AG08395 (cell line): Measurements from ENCODE around the gene SPRR1B.
"Not testable (repeated sequence)": the region's sequence is repeated elsewhere in the genome, so short reads cannot be mapped to it uniquely, and the experiment has no call there.

Source experiments
- DNase-seq: peaks from one replicate; pipeline ENCODE4 v3.0.0; 2012; ENCODE audit warnings: mixed read lengths, low spot score

Gene SPRR1B

GRCh38 chr1:153030895-153031294 is at the start of gene SPRR1B:
Gene SPRR1B (plus strand): TSS chr1:153031203. CDS start chr1:153032346, 1,143 bp downstream.
- DNase-seq: no peak

- no peak for DNase-seq
Measured at GRCh38 chr1:152982076-152982475, 48.9 kb upstream of the SPRR1B start.

- no peak for DNase-seq
Measured at GRCh38 chr1:152983234-152983633, 47.8 kb upstream of the SPRR1B start.

GRCh38 chr1:152983743-152984142 is 47.3 kb upstream of the SPRR1B start, which contains the start of gene SPRR1A:
Gene SPRR1A (plus strand): TSS chr1:152984081. CDS start chr1:152985231, 1,150 bp downstream.
- DNase-seq: no peak

- no peak for DNase-seq
Measured at GRCh38 chr1:152986578-152986977, 44.4 kb upstream of the SPRR1B start.

- DNase-seq: no peak
Measured at GRCh38 chr1:152993186-152993585, 37.8 kb upstream of the SPRR1B start.

- DNase-seq: no peak
Measured at GRCh38 chr1:152995842-152996241, 35.2 kb upstream of the SPRR1B start.

- no peak for DNase-seq
Measured at GRCh38 chr1:152996633-152997400, 34.2 kb upstream of the SPRR1B start.

GRCh38 chr1:152997901-152998300 is 33.1 kb upstream of the SPRR1B start:
- no peak for DNase-seq

GRCh38 chr1:152998476-152998875 is 32.5 kb upstream of the SPRR1B start:
- DNase-seq: no peak

- no peak for DNase-seq
Measured at GRCh38 chr1:152999818-153000217, 31.2 kb upstream of the SPRR1B start.

- DNase-seq: no peak
Measured at GRCh38 chr1:153000294-153000693, 30.7 kb upstream of the SPRR1B start.

GRCh38 chr1:153001382-153001781 is 29.6 kb upstream of the SPRR1B start, which contains the start of gene SPRR3:
Gene SPRR3 (plus strand): TSS chr1:153001749. CDS start chr1:153003021, 1,272 bp downstream.
- no peak for DNase-seq

- not testable (repeated sequence) for DNase-seq
Measured at GRCh38 chr1:153011235-153011758, 19.7 kb upstream of the SPRR1B start.

- DNase-seq: not testable (repeated sequence)
Measured at GRCh38 chr1:153021829-153022228, 9.2 kb upstream of the SPRR1B start.

GRCh38 chr1:153022340-153022739 is 8.7 kb upstream of the SPRR1B start:
- not testable (repeated sequence) for DNase-seq

- no peak for DNase-seq
Measured at GRCh38 chr1:153023109-153023508, 7.9 kb upstream of the SPRR1B start.

GRCh38 chr1:153024413-153024812 is 6.6 kb upstream of the SPRR1B start:
- DNase-seq: no peak

GRCh38 chr1:153025797-153026196 is 5.2 kb upstream of the SPRR1B start:
- no peak for DNase-seq

- DNase-seq: no peak
Measured at GRCh38 chr1:153028766-153029165, 2.2 kb upstream of the SPRR1B start.

GRCh38 chr1:153032073-153032472 is 1.1 kb downstream of the SPRR1B start:
- no peak for DNase-seq

GRCh38 chr1:153032677-153033308 is 1.8 kb downstream of the SPRR1B start:
- peak; percentile 10 for DNase-seq

GRCh38 chr1:153035211-153035610 is 4.2 kb downstream of the SPRR1B start:
- no peak for DNase-seq
